ENCODE data around the gene MAN2B2. TPM values are rescaled to one million over a fixed set of nuclear protein-coding genes. Genes with fewer than 3 reads are reported as not detected.

The MAN2B2 gene
- total RNA-seq, 1 donor from 2014 or later, result 32.2 TPM

DNA sequence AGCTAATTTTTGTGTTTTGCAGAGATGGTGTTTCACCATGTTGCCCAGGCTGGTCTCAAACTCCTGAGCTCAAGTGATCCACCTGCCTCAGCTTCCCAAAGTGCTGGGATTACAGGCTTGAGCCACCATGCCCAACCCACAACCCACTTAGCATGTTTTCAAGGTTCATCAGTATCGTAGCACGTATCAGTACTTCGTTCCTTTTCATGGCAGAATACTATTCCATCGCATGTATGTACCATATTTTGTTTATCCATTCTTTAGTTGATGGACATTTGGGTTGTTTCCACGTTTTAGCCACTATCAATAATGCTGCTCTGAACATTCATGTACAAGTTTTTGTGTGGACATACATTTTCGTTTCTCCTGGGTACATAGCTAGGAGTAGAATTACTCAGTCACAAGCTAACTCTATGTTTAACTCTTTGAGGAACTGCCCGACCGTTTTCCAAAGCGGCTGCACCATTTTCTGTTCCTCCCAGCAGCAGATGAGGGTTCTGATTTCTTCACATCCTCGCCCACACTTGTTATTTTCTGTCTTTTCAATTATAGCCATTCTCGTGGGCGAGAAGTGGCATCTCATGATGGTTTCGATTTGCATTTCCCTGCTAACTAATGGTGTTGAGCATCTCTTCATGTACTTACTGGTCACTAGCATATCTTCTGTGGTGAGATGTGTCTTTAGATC is 32.5 kb downstream of the MAN2B2 start:
- no peaks in the 10 kb centered on the region for H4K20me1 ChIP-seq (ENCODE audit: insufficient read depth, low read length)
- no peaks in the 10 kb centered on the region for H3K4me1 Mint-ChIP-seq (ENCODE audit: low read depth, unreplicated experiment)
- H3K4me3 Mint-ChIP-seq (ENCODE audit: unreplicated experiment), result no peak overlapping the region
- H3K9me3 ChIP-seq (ENCODE audit: insufficient read depth, low read depth, low read length), result peaks cover 8% of the 10 kb centered on the region
- H3K4me2 ChIP-seq (ENCODE audit: low read length), result no peak overlapping the region
- no peaks in the 10 kb centered on the region for H3K4me1 ChIP-seq (ENCODE audit: insufficient read depth, low read length)
- H3K27me3 ChIP-seq (ENCODE audit: insufficient read depth, low read length), result no peaks in the 10 kb centered on the region
- H2AFZ ChIP-seq (ENCODE audit: low read depth, low read length), result no peak overlapping the region
- H3K36me3 Mint-ChIP-seq (ENCODE audit: low read depth, unreplicated experiment), result peaks cover 46% of the 10 kb centered on the region
- H3K79me2 ChIP-seq (ENCODE audit: insufficient read depth, low read length), result no peaks in the 10 kb centered on the region
- H3K27ac ChIP-seq (ENCODE audit: low read depth, low read length), result no peak overlapping the region
- no peak for TF ChIP-seq EZH2 (IDR thresholded peaks at IDR 0.05; ENCODE audit: insufficient read depth, low read length)
- TF ChIP-seq, protein P1, sequence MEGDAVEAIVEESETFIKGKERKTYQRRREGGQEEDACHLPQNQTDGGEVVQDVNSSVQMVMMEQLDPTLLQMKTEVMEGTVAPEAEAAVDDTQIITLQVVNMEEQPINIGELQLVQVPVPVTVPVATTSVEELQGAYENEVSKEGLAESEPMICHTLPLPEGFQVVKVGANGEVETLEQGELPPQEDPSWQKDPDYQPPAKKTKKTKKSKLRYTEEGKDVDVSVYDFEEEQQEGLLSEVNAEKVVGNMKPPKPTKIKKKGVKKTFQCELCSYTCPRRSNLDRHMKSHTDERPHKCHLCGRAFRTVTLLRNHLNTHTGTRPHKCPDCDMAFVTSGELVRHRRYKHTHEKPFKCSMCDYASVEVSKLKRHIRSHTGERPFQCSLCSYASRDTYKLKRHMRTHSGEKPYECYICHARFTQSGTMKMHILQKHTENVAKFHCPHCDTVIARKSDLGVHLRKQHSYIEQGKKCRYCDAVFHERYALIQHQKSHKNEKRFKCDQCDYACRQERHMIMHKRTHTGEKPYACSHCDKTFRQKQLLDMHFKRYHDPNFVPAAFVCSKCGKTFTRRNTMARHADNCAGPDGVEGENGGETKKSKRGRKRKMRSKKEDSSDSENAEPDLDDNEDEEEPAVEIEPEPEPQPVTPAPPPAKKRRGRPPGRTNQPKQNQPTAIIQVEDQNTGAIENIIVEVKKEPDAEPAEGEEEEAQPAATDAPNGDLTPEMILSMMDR (IDR thresholded peaks at IDR 0.05; ENCODE audit: insufficient read depth, low read depth, low read length), result no peak
- no peak overlapping the region for H3K9ac ChIP-seq (ENCODE audit: low read length)
- H3K27me3 Mint-ChIP-seq (ENCODE audit: low read depth, unreplicated experiment), result no peaks in the 10 kb centered on the region
- H3K9me3 Mint-ChIP-seq (ENCODE audit: unreplicated experiment), result peaks cover 8% of the 10 kb centered on the region
- DNase-seq (ENCODE audit: low read depth), result no peak
- H3K36me3 ChIP-seq (ENCODE audit: insufficient read depth, low read length), result no peaks in the 10 kb centered on the region
- no peak for FAIRE-seq
- H3K4me3 ChIP-seq (ENCODE audit: insufficient read depth, low read depth, low read length), result no peak overlapping the region
- no peak overlapping the region for H3K27ac Mint-ChIP-seq (ENCODE audit: unreplicated experiment)

DNA sequence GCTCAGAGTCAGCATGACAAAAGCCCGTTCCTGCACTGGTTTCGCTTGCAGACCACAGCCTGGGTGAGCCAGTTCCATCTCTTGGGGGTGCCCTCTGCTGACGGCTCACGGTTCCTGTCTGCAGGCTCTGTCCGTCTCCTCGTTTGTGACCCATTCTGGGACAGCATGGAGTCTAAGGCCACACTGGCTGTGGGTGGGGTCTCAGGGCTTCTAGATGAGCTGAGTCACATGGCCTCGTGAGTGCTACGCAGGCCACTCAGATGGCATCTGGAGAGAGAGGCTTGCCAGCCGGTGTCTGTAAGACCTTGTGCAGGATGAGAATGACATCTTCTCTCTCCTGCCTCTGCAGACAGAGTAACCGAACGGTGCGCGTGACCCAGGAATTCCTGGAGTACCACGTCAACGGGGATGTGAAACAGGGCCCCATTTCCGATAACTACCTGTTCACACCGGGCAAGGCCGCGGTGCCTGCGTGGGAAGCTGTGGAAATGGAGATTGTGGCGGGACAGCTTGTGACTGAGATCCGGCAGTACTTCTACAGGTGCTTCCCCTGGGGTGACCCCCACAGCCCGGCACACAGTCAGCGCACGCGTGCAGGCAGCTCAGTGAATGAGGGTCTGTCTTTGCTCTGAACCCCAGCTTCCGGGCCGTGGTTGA is 33.9 kb downstream of the MAN2B2 start:
- DNase-seq (ENCODE audit: low read depth) (no peak), FAIRE-seq (no peak)
- H3K27ac ChIP-seq (ENCODE audit: low read depth, low read length), result no peak overlapping the region
- no peaks in the 10 kb centered on the region for H3K4me1 ChIP-seq (ENCODE audit: insufficient read depth, low read length)
- no peak overlapping the region for H3K4me2 ChIP-seq (ENCODE audit: low read length)
- no peak overlapping the region for H3K4me3 ChIP-seq (ENCODE audit: insufficient read depth, low read depth, low read length)
- H2AFZ ChIP-seq (ENCODE audit: low read depth, low read length), result no peak overlapping the region
- H3K4me3 Mint-ChIP-seq (ENCODE audit: unreplicated experiment), result no peak overlapping the region
- no peak overlapping the region for H3K27ac Mint-ChIP-seq (ENCODE audit: unreplicated experiment)
- H3K27me3 Mint-ChIP-seq (ENCODE audit: low read depth, unreplicated experiment), result no peaks in the 10 kb centered on the region
- peaks cover 8% of the 10 kb centered on the region for H3K9me3 ChIP-seq (ENCODE audit: insufficient read depth, low read depth, low read length)
- H3K36me3 Mint-ChIP-seq (ENCODE audit: low read depth, unreplicated experiment), result peaks cover 44% of the 10 kb centered on the region
- TF ChIP-seq, protein P1 (IDR thresholded peaks at IDR 0.05; ENCODE audit: insufficient read depth, low read depth, low read length), result no peak
- TF ChIP-seq EZH2 (IDR thresholded peaks at IDR 0.05; ENCODE audit: insufficient read depth, low read length), result no peak
- no peaks in the 10 kb centered on the region for H3K79me2 ChIP-seq (ENCODE audit: insufficient read depth, low read length)
- no peaks in the 10 kb centered on the region for H3K27me3 ChIP-seq (ENCODE audit: insufficient read depth, low read length)
- no peaks in the 10 kb centered on the region for H4K20me1 ChIP-seq (ENCODE audit: insufficient read depth, low read length)
- peaks cover 10% of the 10 kb centered on the region for H3K9me3 Mint-ChIP-seq (ENCODE audit: unreplicated experiment)
- no peaks in the 10 kb centered on the region for H3K4me1 Mint-ChIP-seq (ENCODE audit: low read depth, unreplicated experiment)
- H3K9ac ChIP-seq (ENCODE audit: low read length), result no peak overlapping the region
- H3K36me3 ChIP-seq (ENCODE audit: insufficient read depth, low read length), result no peaks in the 10 kb centered on the region

Measured in astrocyte (in vitro differentiated cells and primary cell).